ENCODE measurements around the gene XRCC3. TPM values are rescaled to one million over a fixed set of nuclear protein-coding genes. Genes with fewer than 3 reads are reported as not detected.

The XRCC3 gene
- total RNA-seq, 1 experiment from 2014 or later, result 46.7 TPM

DNA sequence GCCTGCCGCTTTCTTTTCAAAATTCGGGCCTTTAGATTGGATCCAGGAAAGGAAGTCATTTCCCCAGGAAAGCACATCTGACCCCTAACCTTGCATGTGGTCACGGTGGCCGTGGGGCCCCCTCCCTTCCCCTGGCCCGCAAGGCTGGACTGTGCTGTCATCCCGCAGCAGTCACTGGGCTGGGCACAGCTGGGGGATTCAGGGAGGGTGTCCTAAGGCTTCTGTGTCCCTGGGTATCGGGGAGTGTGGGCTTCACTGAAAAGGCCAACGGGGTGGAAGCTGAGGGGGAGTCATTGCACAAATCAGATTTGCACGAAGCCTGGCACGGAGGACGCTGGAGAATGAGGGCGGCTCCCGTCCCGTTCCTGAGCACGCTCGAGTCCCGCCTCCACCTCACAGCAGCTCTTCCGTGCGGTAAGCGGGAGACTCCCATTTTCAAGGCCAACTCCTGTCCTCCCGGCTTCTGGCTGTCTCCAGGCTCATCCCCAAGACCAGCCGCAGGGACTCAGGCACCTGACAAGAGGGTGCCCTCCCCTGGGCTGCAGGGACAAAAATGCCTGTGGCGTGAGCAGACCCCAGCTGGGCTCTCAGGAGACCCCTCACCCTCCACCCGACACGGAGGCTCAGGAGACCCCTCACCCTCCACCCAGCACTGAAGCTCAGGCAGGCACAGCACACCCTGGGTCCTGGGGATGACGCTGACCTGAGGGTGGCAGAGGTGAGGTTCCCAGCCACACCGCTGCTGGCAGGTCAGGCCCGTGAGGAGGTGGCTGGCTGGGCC is 9.6 kb downstream of the XRCC3 start (continued):
- no peak for TF ChIP-seq SOX15 (CRISPR knock-in tag; IDR thresholded peaks at IDR 0.05)
- TF ChIP-seq ESRRA (CRISPR knock-in tag; IDR thresholded peaks at IDR 0.05; ENCODE audit: borderline replicate concordance), result no peak
- TF ChIP-seq ZNF138 (CRISPR knock-in tag; conservative IDR thresholded peaks at IDR 0.05), result no peak
- no peak for TF ChIP-seq ZNF671 (CRISPR knock-in tag; IDR thresholded peaks at IDR 0.05)
- TF ChIP-seq IRF1 (CRISPR knock-in tag; IDR thresholded peaks at IDR 0.05), result no peak
- no peak for TF ChIP-seq RELA (CRISPR knock-in tag; IDR thresholded peaks at IDR 0.05; ENCODE audit: borderline replicate concordance)
- TF ChIP-seq, protein P1, sequence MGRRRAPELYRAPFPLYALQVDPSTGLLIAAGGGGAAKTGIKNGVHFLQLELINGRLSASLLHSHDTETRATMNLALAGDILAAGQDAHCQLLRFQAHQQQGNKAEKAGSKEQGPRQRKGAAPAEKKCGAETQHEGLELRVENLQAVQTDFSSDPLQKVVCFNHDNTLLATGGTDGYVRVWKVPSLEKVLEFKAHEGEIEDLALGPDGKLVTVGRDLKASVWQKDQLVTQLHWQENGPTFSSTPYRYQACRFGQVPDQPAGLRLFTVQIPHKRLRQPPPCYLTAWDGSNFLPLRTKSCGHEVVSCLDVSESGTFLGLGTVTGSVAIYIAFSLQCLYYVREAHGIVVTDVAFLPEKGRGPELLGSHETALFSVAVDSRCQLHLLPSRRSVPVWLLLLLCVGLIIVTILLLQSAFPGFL (CRISPR knock-in tag; IDR thresholded peaks at IDR 0.05; ENCODE audit: borderline replicate concordance), result no peak

GRCh38 chr14:103705118-103705503 is 10.1 kb downstream of the XRCC3 start:
- peak overlapping the region; percentile 80; the same call in 1 of the 2 replicates for H3K27ac Mint-ChIP-seq
- peaks cover 3% of the 10 kb centered on the region for H3K4me1 Mint-ChIP-seq
- POLR2A ChIA-PET, result interaction anchor here (0.9 kb wide), 1 partner anchor 10 kb away, joined by 5 read pairs; the partner anchor contains the start of genes XRCC3 and ZFYVE21
- H3K36me3 Mint-ChIP-seq, result peaks cover 40% of the 10 kb centered on the region
- no peak overlapping the region for H3K4me3 Mint-ChIP-seq
- H3K9me3 Mint-ChIP-seq, result no peaks in the 10 kb centered on the region
- DNase-seq (ENCODE audit: low spot score) (no peak), ATAC-seq (no peak)
- CTCF ChIA-PET, result no interaction called here
- H3K27me3 Mint-ChIP-seq (ENCODE audit: low read depth), result no peaks in the 10 kb centered on the region; the same call in 1 of the 2 replicates
- TF ChIP-seq, protein P2, sequence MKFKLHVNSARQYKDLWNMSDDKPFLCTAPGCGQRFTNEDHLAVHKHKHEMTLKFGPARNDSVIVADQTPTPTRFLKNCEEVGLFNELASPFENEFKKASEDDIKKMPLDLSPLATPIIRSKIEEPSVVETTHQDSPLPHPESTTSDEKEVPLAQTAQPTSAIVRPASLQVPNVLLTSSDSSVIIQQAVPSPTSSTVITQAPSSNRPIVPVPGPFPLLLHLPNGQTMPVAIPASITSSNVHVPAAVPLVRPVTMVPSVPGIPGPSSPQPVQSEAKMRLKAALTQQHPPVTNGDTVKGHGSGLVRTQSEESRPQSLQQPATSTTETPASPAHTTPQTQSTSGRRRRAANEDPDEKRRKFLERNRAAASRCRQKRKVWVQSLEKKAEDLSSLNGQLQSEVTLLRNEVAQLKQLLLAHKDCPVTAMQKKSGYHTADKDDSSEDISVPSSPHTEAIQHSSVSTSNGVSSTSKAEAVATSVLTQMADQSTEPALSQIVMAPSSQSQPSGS (CRISPR knock-in tag; IDR thresholded peaks at IDR 0.05; ENCODE audit: borderline replicate concordance, low read depth), result no peak
- TF ChIP-seq PRDM15 (CRISPR knock-in tag; IDR thresholded peaks at IDR 0.05), result no peak
- no peak for TF ChIP-seq ATF1 (CRISPR knock-in tag; IDR thresholded peaks at IDR 0.05)
- TF ChIP-seq ZNF219 (CRISPR knock-in tag; IDR thresholded peaks at IDR 0.05; ENCODE audit: borderline replicate concordance), result no peak
- no peak for TF ChIP-seq ZNF416 (CRISPR knock-in tag; IDR thresholded peaks at IDR 0.05)
- TF ChIP-seq FOXP4 (CRISPR knock-in tag; IDR thresholded peaks at IDR 0.05), result no peak
- TF ChIP-seq USF1 (CRISPR knock-in tag; IDR thresholded peaks at IDR 0.05), result no peak
- TF ChIP-seq CDX4 (CRISPR knock-in tag; IDR thresholded peaks at IDR 0.05; ENCODE audit: borderline replicate concordance), result no peak
- TF ChIP-seq TEAD4 (CRISPR knock-in tag; IDR thresholded peaks at IDR 0.05), result no peak
- TF ChIP-seq MXD4 (CRISPR knock-in tag; IDR thresholded peaks at IDR 0.05; ENCODE audit: borderline replicate concordance), result no peak
- no peak for TF ChIP-seq RORB (CRISPR knock-in tag; IDR thresholded peaks at IDR 0.05)
- TF ChIP-seq ZNF396 (CRISPR knock-in tag; IDR thresholded peaks at IDR 0.05; ENCODE audit: borderline replicate concordance), result no peak
- no peak for TF ChIP-seq ATF3 (CRISPR knock-in tag; conservative IDR thresholded peaks at IDR 0.05)
- TF ChIP-seq, protein P3, sequence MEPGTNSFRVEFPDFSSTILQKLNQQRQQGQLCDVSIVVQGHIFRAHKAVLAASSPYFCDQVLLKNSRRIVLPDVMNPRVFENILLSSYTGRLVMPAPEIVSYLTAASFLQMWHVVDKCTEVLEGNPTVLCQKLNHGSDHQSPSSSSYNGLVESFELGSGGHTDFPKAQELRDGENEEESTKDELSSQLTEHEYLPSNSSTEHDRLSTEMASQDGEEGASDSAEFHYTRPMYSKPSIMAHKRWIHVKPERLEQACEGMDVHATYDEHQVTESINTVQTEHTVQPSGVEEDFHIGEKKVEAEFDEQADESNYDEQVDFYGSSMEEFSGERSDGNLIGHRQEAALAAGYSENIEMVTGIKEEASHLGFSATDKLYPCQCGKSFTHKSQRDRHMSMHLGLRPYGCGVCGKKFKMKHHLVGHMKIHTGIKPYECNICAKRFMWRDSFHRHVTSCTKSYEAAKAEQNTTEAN (CRISPR knock-in tag; IDR thresholded peaks at IDR 0.05), result no peak
- no peak for TF ChIP-seq ZNF423 (CRISPR knock-in tag; IDR thresholded peaks at IDR 0.05)
- TF ChIP-seq NFE2L1 (CRISPR knock-in tag; IDR thresholded peaks at IDR 0.05), result no peak
- no peak for TF ChIP-seq CREM (CRISPR knock-in tag; IDR thresholded peaks at IDR 0.05)

All from WTC11 (cell line).